Liver (tissue), 3 donors: ENCODE data around the gene LAMC1.

Experiments
- ATF3 ChIP-seq: IDR thresholded peaks from 2 replicates; pipeline ENCODE4 v1.6.1; 2016; ENCODE audit warnings: antibody characterized with exemption
- CTCF ChIP-seq: fragments of 150-350 bp; IDR thresholded peaks from 2 replicates; pipeline ENCODE4 v1.5.1; 2017; ENCODE audit warnings: improper control_type of control experiment, low read depth, low read length; ENCODE audit not compliant: missing input control
- EGR1 ChIP-seq, 2 donors: IDR thresholded peaks; 2 replicates each; pipeline ENCODE4 v1.6.1; 2016 to 2018; ENCODE audit warnings: antibody characterized with exemption in 2 of 2, low read depth in 2 of 2
- FOXA1 ChIP-seq: IDR thresholded peaks from 2 replicates; pipeline ENCODE4 v1.6.1; 2016; ENCODE audit warnings: antibody characterized with exemption
- MAX ChIP-seq: IDR thresholded peaks from 2 replicates; pipeline ENCODE4 v1.6.1; 2016; ENCODE audit warnings: antibody characterized with exemption
- SP1 ChIP-seq: IDR thresholded peaks from 2 replicates; pipeline ENCODE4 v1.6.1; 2018; ENCODE audit warnings: antibody characterized with exemption, mild to moderate bottlenecking
- TAF1 ChIP-seq: conservative IDR thresholded peaks from 2 replicates; pipeline ENCODE4 v1.6.1; 2016; ENCODE audit warnings: antibody characterized with exemption, mild to moderate bottlenecking
- ZBTB33 ChIP-seq: IDR thresholded peaks from 2 replicates; pipeline ENCODE4 v1.6.1; 2016; ENCODE audit warnings: antibody characterized with exemption
- donor health status: healthy.
- donor health status: healthy.

- TF ChIP-seq CTCF (no peak), MAX (no peak), FOXA1 (no peak), ATF3 (no peak), ZBTB33 (no peak), SP1 (no peak), EGR1 (IDR thresholded peaks at IDR 0.05; ENCODE audit: low read depth in 2 of 2) (no peak), TAF1 (no peak)
Observed at GRCh38 chr1:183149273-183149672, 126.1 kb downstream of the LAMC1 start.
